SIG-M5 treated with dmso at 0.1 percent for 504 hours (cell line): ENCODE data around the gene MARCHF10.
A peak's percentile ranks its signal among the peaks of the same experiment; 100 is the strongest.
"Not testable (repeated sequence)": the region's sequence is repeated elsewhere in the genome, so short reads cannot be mapped to it uniquely, and the experiment has no call there.

Source experiments
- DNase-seq: peaks from one replicate; lab custom pipeline; 2025; ENCODE audit not compliant: unreplicated experiment; lab: John Stamatoyannopoulos, UW

Gene MARCHF10

DNA sequence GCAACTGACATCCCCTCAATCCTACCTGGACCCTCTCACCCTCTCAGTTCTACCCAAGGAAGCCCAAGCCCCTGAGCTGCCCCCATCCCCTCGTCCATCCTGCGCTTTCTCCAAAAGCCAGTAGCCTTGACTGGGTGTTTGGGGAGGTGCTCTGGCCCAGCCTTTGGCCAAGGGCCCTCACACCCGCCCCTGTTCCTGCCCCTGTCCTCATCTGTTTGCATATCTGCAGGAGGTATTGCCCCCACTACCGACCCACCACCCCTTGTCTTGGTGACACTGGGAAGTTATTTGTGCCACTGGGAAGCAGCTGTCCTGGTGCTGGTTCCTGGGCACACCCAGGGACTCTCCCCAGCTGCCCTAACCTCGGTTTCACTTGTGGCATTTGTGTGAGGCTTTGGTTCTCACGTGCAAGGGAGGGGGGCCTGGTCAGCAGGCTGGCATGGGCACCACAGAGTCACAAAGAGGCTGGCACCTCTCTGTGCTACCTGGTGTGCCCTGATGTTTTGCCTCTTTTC lies 105.3 kb downstream of the MARCHF10 start:
- DNase-seq, result no peak

DNA sequence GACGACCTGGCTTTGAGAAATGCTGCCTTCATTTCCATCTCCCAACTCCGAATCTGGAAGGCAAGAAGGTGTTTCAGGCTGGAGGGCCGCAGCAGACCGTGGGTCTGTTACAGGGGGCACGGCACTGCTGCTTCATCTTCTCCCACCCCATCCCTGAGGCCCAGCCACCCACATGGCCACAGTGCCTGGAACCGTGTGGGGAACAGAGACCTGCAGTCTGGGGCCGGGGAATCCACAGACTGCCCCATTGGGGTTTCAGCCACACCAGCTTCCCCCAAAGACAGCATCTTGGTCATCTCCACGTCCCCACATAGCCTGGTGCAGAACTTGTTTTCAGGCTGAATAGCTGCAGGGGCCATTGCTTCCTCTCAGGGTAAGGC lies 106.4 kb downstream of the MARCHF10 start:
- DNase-seq, result no peak

DNA sequence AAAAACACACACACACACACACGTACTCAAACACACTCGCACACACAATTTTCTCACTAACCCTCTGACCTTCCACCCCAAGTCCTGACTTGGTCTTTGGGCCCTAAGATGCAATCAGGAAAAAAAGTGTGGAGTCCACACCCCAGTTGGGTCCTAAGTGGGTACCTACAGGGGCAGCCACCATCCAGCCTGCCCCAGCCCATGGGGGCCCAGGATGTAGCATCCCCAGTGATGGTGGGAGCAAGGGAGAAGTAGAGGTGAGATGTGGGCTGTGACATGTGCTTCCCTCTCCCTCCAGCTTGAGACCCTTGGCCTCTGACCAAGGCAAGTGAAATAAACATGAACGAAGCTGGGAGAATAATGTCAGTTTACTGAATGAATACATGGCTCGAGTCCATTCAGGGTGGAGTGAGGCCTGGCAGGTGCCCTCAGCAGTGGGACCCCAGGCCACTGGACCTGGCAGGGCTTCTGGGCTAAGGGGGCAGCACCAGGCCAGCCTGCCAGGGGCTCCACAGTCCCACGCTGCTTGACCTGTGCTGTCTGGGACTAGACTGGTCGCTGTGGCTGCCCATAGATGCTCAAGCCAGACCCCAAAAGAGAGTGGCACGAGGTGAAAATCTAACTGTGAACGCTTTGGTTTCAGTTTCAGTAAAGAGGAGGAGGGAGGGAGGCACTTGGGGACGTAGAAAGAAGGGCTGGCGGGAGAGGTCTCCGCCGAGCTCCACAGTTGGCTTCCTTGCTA lies 107.0 kb downstream of the MARCHF10 start:
- DNase-seq, result no peak

GRCh38 chr17:62698459-62698858 lies 109.7 kb downstream of the MARCHF10 start:
- DNase-seq, result not testable (repeated sequence)

DNA sequence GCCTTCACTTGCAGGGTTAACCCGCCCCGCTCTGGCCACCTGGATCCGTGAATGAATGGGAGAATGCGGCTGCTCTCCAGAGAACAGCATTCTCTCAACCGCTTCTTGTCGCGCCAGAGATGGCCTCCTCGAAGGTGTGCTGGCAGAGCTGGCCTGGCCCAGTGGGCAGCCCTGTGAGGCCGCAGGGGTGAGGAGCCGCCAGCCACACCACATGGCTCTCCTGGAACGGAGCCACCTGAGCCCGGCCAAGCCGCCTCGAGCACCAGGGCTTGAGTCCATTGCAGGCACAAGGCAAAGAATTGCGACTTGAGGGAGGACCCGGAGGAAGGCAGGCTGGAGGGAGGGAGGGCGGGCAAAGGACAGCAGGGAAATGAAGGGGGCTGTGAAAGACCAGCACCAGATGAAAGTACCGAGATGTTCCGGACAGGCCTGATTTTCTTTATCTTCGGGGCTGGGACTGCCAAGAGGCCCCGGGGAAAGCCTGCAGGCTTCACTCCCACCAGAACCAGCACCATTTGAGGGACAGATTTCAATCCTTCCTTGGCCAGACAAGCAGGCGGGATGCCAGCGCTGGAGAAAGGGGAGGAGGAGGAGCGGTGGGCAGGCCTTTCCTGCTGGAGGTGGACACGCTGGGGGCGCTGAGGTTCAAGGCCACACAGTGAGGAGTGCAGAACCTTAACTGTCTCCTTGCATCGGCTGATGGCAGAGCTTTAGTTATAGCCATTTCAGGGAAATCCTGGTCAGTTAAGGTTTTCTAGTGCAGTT lies 111.2 kb downstream of the MARCHF10 start:
- no peak for DNase-seq

- DNase-seq, result no peak
Observed at GRCh38 chr17:62696256-62696655, 111.9 kb downstream of the MARCHF10 start.

GRCh38 chr17:62695093-62695738 lies 112.9 kb downstream of the MARCHF10 start:
- not testable (repeated sequence) for DNase-seq

DNA sequence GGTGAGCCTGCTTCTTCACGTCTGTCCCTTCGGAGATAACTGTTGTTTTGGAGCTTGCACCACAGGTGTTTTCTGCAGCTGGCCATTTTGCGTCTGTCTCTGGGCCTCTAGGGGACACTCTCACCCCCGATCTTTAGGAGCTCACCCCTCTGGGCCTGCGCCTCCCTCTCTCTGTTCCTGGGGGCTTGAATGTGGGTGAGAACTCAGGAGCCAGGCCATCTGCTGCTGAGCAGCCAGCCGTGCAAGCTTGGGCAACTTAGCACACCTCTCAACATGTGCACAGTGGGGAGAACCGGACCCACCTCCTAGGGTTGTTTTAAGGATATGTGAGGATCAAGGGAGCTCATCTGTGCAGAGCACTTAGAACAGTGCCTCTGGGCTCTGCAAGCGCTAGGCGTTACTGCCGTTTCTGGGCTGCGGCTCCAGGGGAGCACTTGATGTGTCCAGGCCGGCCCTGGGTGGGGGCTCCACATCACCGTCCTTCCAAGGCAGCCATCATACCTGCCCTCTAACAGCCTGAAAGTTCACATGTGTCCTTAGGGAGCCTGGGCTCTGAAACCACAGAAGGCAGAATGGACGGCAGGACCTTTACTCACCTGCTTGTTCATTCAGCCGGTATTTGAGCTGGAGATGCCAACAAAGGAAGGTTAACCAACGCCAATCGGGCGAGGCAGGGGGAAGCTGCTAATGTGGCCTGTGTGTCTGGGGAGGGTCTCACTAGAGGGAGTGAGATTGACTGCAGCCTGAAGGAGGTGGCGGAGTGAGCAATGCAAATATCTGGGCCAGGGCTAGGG lies 114.3 kb downstream of the MARCHF10 start:
- DNase-seq, result no peak

DNA sequence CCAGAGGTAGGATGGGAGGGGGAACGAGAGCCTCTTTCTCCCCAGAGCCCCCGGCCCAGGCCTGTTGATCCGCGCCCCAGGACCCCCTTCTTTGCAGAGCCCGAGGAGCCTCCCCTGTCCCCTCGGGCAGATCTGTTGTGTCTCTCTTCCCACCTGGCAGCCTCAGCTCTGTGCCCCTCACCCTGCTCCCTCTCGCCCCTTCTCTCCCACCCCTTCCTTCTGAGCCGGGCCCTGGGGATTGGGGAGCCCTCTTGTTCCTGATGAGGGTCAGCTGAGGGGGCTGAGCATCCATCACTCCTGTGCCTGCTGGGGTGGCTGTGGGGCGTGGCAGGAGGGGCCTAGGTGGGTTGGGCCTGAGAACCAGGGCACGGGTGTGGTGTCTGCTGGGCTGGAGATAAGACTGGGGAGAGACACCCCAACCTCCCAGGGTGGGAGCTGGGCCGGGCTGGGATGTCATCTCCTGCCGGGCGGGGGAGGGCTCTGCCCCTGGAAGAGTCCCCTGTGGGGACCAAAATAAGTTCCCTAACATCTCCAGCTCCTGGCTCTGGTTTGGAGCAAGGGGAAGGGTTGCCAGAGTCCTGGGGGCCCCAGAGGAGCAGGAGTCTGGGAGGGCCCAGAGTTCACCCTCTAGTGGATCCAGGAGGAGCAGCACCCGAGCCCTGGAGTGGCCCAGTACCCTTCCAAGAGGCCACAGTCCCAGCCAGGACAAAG lies 115.2 kb downstream of the MARCHF10 start:
- DNase-seq, result peak; percentile 15

GRCh38 chr17:62692159-62692651 lies 115.9 kb downstream of the MARCHF10 start:
- no peak for DNase-seq

GRCh38 chr17:62691589-62691915 lies 116.6 kb downstream of the MARCHF10 start:
- not testable (repeated sequence) for DNase-seq

DNA sequence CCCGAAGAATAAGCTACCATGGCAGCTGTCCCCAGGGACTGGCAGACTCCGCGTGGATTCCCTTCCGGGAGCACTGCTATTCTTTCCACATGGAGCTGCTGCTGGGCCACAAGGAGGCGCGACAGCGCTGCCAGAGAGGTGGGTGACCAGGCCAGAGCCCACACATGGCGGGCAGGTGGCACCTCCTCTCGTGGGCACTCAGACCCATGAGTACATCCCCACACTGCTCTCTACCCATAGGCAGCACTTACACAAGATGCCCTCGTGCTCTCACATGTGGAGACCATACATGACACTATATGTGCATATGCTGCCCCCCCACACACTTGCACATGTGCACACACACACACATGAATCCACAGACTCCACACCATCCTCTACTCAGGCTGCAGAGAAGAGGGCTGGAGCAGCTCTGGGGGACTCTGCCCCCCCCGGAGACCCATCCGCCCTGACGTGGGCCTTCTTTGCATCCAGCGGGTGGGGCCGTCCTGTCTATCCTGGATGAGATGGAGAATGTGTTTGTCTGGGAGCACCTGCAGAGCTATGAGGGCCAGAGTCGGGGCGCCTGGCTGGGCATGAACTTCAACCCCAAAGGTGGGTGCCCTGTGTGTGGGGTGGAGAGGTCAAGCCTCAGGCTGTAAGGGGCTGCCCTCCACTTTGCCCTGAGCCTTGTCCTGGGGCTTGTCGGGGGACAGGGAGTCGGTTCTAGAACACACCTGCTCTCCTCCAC lies 117.8 kb downstream of the MARCHF10 start:
- DNase-seq, result no peak

GRCh38 chr17:62689441-62690167 lies 118.5 kb downstream of the MARCHF10 start:
- DNase-seq, result no peak

- DNase-seq, result no peak
Observed at GRCh38 chr17:62688398-62689160, 119.5 kb downstream of the MARCHF10 start.

- DNase-seq, result no peak
Observed at GRCh38 chr17:62687997-62688396, 120.1 kb downstream of the MARCHF10 start.

GRCh38 chr17:62684179-62684578 lies 123.9 kb downstream of the MARCHF10 start:
- DNase-seq, result no peak

- DNase-seq, result no peak
Observed at GRCh38 chr17:62681939-62682381, 126.2 kb downstream of the MARCHF10 start.
